GM15510 (cell line): Measurements from ENCODE around the gene PTPRN2.

Experiments
- POLR2A ChIP-seq: IDR thresholded peaks from 3 replicates; pipeline ENCODE4 v1.6.1; 2011; ENCODE audit warnings: borderline replicate concordance; ENCODE audit not compliant: insufficient read length; ENCODE audit errors: extremely low read depth

The PTPRN2 gene

GRCh38 chr7:158572000-158572828 lies 15.4 kb downstream of the PTPRN2 start:
- no peak for TF ChIP-seq POLR2A

GRCh38 chr7:158570449-158571170 lies 17.0 kb downstream of the PTPRN2 start:
- no peak for TF ChIP-seq POLR2A

GRCh38 chr7:158569858-158570323 lies 17.7 kb downstream of the PTPRN2 start:
- TF ChIP-seq POLR2A = no peak

GRCh38 chr7:158568974-158569857 lies 18.4 kb downstream of the PTPRN2 start:
- TF ChIP-seq POLR2A = no peak

- no peak for TF ChIP-seq POLR2A
These were observed 20.4 kb downstream of the PTPRN2 start for GRCh38 chr7:158567153-158567603.

- no peak for TF ChIP-seq POLR2A
These were observed 23.0 kb downstream of the PTPRN2 start for GRCh38 chr7:158564663-158565035.

GRCh38 chr7:158563911-158564662 lies 23.5 kb downstream of the PTPRN2 start:
- TF ChIP-seq POLR2A = no peak

GRCh38 chr7:158563051-158563450 lies 24.6 kb downstream of the PTPRN2 start:
- no peak for TF ChIP-seq POLR2A

GRCh38 chr7:158562517-158562916 lies 25.1 kb downstream of the PTPRN2 start:
- TF ChIP-seq POLR2A = no peak

GRCh38 chr7:158561659-158562058 lies 26.0 kb downstream of the PTPRN2 start:
- no peak for TF ChIP-seq POLR2A

GRCh38 chr7:158560386-158560785 lies 27.2 kb downstream of the PTPRN2 start:
- TF ChIP-seq POLR2A = no peak

- TF ChIP-seq POLR2A = no peak
These were observed 28.3 kb downstream of the PTPRN2 start for GRCh38 chr7:158559356-158559755.

- no peak for TF ChIP-seq POLR2A
These were observed 28.8 kb downstream of the PTPRN2 start for GRCh38 chr7:158558816-158559215.

GRCh38 chr7:158557441-158557755 lies 30.2 kb downstream of the PTPRN2 start:
- no peak for TF ChIP-seq POLR2A
